Dendritic cell treated with granulocyte-macrophage colony-stimulating factor and Interleukin-4, amounts not matched to agents 40 ng/mL and 50 ng/mL, for 4 days (primary cell): Measurements from ENCODE around the gene HTR2C.

ENCODE experiments used
- H3K27ac Mint-ChIP-seq: one replicate; pipeline ENCODE4 v1.8.0; 2022; ENCODE audit warnings: mild to moderate bottlenecking, mixed read lengths
- H3K27me3 Mint-ChIP-seq: one replicate; pipeline ENCODE4 v1.8.0; 2022; ENCODE audit warnings: mild to moderate bottlenecking, mixed read lengths
- H3K36me3 Mint-ChIP-seq: one replicate; pipeline ENCODE4 v1.8.0; 2022; ENCODE audit warnings: low read depth, mixed read lengths
- H3K4me1 Mint-ChIP-seq: one replicate; pipeline ENCODE4 v1.8.0; 2022; ENCODE audit warnings: low read depth, mixed read lengths
- H3K4me3 Mint-ChIP-seq: one replicate; pipeline ENCODE4 v1.8.0; 2022; ENCODE audit warnings: mild to moderate bottlenecking, moderate library complexity, mixed read lengths
- H3K9me3 Mint-ChIP-seq: one replicate; pipeline ENCODE4 v1.8.0; 2022; ENCODE audit warnings: mixed read lengths
- intact Hi-C: fragments of 100-400 bp; cut with micrococcal nuclease; formaldehyde crosslinking; loops from one replicate; pipeline ENCODE4 v1.15.0; 2022

HTR2C gene

DNA sequence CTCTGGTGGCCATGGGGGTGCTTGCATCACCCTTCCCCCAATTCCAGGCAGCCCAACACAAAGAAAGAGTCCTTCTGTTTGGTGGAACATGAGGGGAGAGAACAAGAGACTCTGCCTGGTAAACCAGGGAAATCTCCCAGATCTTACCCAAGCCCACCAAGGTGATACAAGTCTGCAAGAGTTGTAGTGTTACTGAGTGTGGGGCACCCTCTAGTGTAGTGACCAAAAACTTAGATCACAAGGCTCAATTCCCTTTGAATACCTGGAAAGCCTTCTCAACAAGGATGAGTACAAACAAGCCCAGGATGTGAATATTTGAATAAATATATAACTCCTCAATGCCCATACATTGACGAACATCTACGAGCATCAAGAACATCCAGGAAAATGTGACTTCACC, 368.8 kb downstream of the HTR2C start:
- no peak overlapping the region for H3K27ac Mint-ChIP-seq
- no peaks in the 10 kb centered on the region for H3K4me1 Mint-ChIP-seq
- intact Hi-C loops: no loop called here
- no peaks in the 10 kb centered on the region for H3K27me3 Mint-ChIP-seq
- H3K9me3 Mint-ChIP-seq: peaks cover 11% of the 10 kb centered on the region
- no peak overlapping the region for H3K4me3 Mint-ChIP-seq
- no peaks in the 10 kb centered on the region for H3K36me3 Mint-ChIP-seq
